GM20431 (cell line): ENCODE measurements around the gene NFIB.

ENCODE experiments used
- in situ Hi-C: fragments of 300-500 bp; cut with MseI, MboI; formaldehyde crosslinking; loops from one replicate; pipeline ENCODE4 v1.15.0; 2020; ENCODE audit warnings: low sequenced_read_pairs; ENCODE audit not compliant: unreplicated experiment

The NFIB gene

GRCh38 chr9:14322211-14323082, 8.5 kb upstream of the NFIB start:
- in situ Hi-C loops, result no loop called here

- in situ Hi-C loops, result no loop called here
Observed at GRCh38 chr9:14321517-14322130, 7.7 kb upstream of the NFIB start.

GRCh38 chr9:14320271-14321181, 6.6 kb upstream of the NFIB start:
- in situ Hi-C loops, result no loop called here

GRCh38 chr9:14318934-14319580, 5.1 kb upstream of the NFIB start:
- in situ Hi-C loops, result no loop called here

GRCh38 chr9:14318361-14318760, 4.4 kb upstream of the NFIB start:
- in situ Hi-C loops, result no loop called here

DNA sequence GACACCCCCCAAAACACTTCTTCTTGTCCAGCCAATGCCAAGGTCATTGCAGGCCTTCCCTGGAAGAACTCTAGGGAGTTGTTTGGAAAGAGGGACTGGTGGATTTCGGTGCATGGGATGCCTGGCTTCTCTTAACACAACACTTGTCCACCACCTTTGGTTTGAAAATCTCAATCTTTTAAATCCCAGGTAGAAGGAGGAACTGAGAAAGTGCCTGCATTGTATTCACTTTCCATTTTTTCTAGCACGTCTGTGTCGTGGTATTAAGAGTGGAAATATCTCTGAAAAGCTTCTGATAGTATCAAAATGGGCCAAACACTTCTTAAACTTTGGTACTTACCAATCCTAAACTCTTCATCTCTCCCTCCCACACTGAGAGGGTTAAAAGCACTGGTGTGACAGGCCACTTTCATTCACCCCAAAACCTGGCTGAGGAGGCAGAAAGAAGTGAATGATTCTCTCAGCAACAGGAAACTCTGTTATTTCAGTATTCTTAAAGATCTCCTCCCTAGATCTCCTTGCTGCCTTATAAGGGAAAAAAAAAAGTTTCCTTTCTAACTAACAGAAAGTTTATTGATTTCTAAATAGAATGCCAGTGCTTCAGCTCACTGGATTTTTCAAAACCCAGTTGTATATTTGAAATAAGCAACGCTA, 3.9 kb upstream of the NFIB start:
- in situ Hi-C loops, result no loop called here

DNA sequence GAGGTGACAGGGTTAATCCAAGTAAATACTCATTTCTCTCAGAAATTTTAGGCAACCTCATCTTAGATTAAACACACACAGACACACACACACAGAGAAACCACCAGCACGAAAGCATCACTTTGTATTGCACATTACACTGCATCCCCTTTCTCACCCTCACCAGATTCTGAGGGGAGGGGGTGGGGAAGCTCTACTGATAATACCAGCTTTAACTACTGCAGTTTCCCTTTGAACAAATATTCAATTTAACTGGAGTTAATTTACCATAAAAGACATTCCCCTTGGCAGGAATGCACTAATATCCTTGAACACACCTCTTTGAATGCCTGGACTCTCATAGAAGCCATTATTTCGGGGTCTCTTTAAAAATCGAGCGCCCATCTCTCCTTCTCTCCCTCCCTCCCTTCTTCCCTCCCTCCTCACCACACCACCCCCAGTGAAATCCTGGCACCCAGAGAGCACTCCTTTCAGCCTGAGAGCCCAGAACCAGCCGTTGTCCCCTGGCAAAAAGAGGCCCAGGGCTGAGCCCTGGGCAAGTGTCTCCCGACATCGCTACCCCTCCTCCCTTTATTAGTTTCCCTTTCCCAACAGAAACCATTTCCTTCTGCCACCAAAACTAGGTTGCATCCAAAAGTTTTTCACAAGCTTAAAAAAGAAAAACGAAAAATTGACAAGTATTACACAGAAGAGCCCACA, 2.8 kb upstream of the NFIB start:
- in situ Hi-C loops, result no loop called here

DNA sequence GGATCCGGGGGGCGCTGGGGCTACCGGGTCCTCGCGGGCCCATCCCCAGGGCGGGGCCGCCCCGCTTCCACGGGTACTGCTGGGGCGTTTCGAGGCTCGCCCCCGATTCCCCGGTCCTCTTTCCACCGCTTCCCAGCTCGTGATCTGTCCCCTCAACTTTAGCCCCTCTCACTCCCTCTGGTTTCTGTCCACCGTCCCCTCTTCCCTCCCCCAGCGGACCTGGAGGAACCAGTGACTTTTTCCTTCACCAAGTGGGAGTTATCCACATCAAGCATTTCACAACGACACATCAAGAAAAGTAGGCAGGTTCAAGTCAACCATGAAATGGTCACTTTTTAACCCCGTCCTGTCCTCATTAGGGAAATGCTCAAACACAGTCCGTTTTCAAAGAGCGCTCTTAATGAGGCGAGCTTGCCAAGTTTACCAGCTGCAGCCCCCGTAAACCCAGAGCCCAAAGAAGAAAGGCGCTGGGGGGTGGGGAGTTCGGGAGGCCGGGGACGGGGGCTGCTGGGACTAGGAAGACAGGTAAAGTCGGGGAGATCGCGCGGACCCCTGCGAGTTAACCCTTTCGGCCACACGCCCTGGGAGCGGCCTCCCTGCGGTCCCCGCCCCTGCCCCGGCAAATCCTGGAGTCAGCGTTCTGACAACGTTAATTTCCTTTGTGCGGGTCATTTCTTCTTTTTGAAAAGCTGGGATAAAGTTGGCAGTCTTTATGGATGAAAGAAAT, 2.1 kb upstream of the NFIB start:
- in situ Hi-C loops, result no loop called here

- in situ Hi-C loops, result no loop called here
Observed at GRCh38 chr9:14314929-14315874, 1.3 kb upstream of the NFIB start.

DNA sequence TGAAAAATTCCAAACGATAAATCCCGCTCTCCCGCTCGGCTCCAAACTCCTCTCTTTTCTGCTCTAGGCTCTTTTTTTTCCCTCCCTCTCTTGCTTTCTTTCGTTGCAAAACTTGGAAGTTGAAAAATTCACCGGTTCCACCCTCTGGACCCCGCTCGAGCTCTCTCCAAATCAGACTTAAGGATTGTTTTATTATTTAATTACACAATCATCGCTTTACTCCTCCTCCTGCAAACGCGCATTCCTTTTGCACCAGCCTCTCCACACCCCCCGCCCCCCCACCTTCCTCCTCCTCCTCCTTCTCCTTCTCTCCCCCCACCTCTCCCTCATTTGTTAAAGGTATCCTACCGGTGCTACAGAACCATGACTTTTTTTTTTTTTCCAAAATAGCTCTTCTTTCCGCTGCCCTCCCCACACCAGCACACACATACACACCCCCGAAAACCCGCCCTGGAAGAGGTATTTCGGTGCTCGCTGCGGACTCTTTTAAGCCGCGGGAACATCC, 535 bp upstream of the NFIB start:
- in situ Hi-C loops, result no loop called here

GRCh38 chr9:14313378-14313940, 482 bp downstream of the NFIB start:
- in situ Hi-C loops, result no loop called here

DNA sequence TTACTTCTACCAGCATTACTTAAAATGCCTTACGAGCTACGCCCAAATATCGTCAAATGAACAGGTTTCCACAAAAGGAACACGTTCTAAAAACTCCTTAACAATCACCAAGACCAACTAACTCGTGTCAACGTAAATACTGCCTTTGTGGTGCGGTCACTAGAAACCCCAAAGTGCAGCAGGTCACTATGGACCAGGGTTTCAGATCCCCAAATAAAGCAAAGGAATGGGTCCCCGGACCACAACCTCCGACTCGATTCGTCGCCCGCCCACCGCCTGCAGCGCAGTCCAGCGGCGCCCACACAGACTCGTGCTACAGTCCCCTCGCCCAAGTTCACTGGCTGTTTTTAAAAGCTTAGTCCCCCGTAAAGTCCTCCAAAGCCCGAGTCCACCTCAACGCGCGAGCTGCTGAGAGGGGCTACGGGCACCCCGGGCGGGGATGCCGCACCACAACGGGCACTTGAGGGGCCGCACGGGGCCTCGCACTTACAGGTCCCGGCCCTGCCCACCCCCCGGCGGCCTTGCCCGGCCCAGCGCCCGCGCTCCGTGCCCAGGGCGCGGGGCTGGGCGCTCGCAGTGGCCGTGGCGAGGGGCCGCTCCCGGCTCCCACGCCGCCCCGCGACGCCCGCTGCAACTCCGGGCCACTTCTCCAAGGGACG, 1.1 kb downstream of the NFIB start:
- in situ Hi-C loops, result no loop called here

DNA sequence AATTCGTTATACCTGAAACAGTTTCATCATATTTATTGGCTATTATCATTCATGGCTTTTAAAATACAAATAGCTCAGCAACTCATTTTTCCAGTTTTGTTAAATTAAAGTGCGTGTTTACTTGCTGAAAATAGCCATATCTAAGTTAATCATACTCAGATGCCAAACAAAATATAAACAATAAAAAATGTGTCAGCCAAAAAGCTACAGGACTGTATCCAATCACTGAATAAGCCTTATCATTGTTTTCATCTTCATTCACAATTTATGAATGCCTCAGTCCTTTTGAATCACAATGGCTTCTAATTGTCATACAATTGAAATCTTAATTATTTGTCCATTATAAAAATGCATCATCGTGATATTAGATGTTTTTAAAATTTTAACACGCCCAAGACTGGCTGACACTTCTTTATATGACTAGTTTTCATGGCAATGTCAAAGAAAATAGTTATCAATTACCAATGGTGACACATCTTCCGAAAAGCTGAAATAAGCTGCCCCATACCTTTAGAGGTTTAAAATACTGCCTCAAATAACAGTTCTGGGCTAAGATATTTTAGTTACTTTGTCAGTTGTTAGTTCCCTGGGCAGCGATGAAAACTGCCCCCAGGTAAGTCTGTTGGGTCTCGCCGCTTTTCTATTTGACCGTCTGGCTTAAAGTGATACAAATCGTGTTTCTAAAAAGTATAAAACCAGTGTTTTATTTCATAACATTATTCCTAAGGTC, 1.8 kb downstream of the NFIB start:
- in situ Hi-C loops, result no loop called here

- in situ Hi-C loops, result no loop called here
Observed at GRCh38 chr9:14311171-14311949, 2.6 kb downstream of the NFIB start.

DNA sequence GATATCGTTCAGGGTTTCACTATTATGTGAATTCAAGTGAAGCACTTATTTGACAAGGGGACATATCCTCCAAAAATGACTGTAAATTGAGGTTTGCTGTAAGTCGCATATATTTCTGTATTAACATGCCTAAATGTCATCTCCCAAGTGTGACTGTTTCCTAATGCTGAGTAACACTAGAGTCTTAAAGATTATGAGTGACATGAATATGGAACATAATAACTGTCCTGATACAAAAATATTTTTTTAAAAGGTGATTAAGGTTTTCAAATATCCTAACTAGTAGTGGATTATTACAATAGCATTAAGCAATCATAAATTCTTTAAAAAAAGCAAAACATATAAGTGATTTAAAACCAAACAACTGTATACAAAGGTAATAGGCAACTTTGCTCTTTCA, 3.6 kb downstream of the NFIB start:
- in situ Hi-C loops, result no loop called here
